HCT116 (cell line): ENCODE data around the gene CHCT1. TPM values are rescaled to one million over a fixed set of nuclear protein-coding genes. Genes with fewer than 3 reads are reported as not detected.

ENCODE experiments used
- ATAC-seq: fragments of 200-7000 bp; cut with Tn5 transposase; 2 replicates; pipeline ENCODE4 v1.9.1; 2020; ENCODE audit warnings: mild to moderate bottlenecking, moderate library complexity
- BruUV-seq: library from RNA; stranded (reverse); fragments of 400-500 nt; replicated peaks from 2 replicates; lab custom pipeline; 2021; lab: Mats Ljungman, UMichigan
- CTCF ChIA-PET: fragments of 300-600 bp; sonication (Branson Sonifier 250); formaldehyde crosslinking; loops from one replicate; lab custom pipeline; 2021; ENCODE audit warnings: antibody characterized with exemption; lab: Charles Lee
- POLR2A ChIA-PET: fragments of 300-600, 350-600 bp; sonication (Branson Sonifier 250); formaldehyde crosslinking; loops from one replicate; lab custom pipeline; 2021; ENCODE audit warnings: antibody characterized with exemption; lab: Charles Lee
- RAD21 ChIA-PET, 2 experiments: fragments of 300-600 bp; sonication (Branson Sonifier 250); formaldehyde crosslinking; loops; one replicate each; lab custom pipeline; 2023; ENCODE audit warnings: low total read pairs in 2 of 2; ENCODE audit not compliant: uncharacterized antibody in 2 of 2, unreplicated experiment in 2 of 2, low non-redundant PET in 1 of 2; lab: Charles Lee
- DNase-seq: peaks from one replicate; pipeline ENCODE4 v3.0.0-alpha.2; 2010; ENCODE audit warnings: low read depth, low spot score
- H2AFZ ChIP-seq: fragments of 200-600 bp; shearing (Covaris generic), sonication (generic); 2 replicates; pipeline ENCODE4 v1.6.1; 2017; ENCODE audit warnings: low read depth, mixed run types, mixed read lengths, antibody characterized with exemption, low read length; ENCODE audit not compliant: poor library complexity, severe bottlenecking
- H3K27ac ChIP-seq: 2 replicates; pipeline ENCODE4 v1.5.1; 2012; ENCODE audit warnings: low read depth, low read length
- H3K27me3 ChIP-seq: fragments of 200-600 bp; sonication (generic); 2 replicates; pipeline ENCODE4 v1.6.1; 2016; ENCODE audit warnings: mixed run types, low read length, mixed read lengths; ENCODE audit not compliant: insufficient read depth
- H3K36me3 ChIP-seq, 2 experiments: fragments of 200-500 bp in 1 of 2; fragments of 200-600 bp in 1 of 2; sonication (Bioruptor generic) in 1 of 2; sonication (generic) in 1 of 2; 2 replicates each; pipeline versions ENCODE4 v1.5.1 to v1.6.1; 2014 to 2016; ENCODE audit warnings: low read length in 2 of 2, inconsistent platforms in 1 of 2, mixed read lengths in 1 of 2, mixed run types in 1 of 2; ENCODE audit not compliant: insufficient read depth in 2 of 2, control insufficient read depth in 1 of 2
- H3K4me1 ChIP-seq, 2 experiments: fragments of 200-600 bp in 1 of 2; sonication (generic) in 1 of 2; 2 replicates each; pipeline versions ENCODE4 v1.5.1 to v1.6.1; 2012 to 2017; ENCODE audit warnings: low read length in 2 of 2, inconsistent platforms in 1 of 2, mild to moderate bottlenecking in 1 of 2, mixed read lengths in 1 of 2, mixed run types in 1 of 2, moderate library complexity in 1 of 2; ENCODE audit not compliant: insufficient read depth in 2 of 2, control insufficient read depth in 1 of 2
- H3K4me2 ChIP-seq: fragments of 200-600 bp; sonication (generic); 2 replicates; pipeline ENCODE4 v1.6.1; 2017; ENCODE audit warnings: mixed run types, low read length, mixed read lengths
- H3K4me3 ChIP-seq, 2 experiments: fragments of 200-600 bp in 1 of 2; sonication (generic) in 1 of 2; replicated peaks in 1 of 2; 2 replicates each; pipeline ENCODE4 v1.5.1; 2011 to 2016; ENCODE audit warnings: low read length in 2 of 2, control low read depth in 1 of 2, low read depth in 1 of 2, mild to moderate bottlenecking in 1 of 2, mixed read lengths in 1 of 2, mixed run types in 1 of 2
- H3K79me2 ChIP-seq: fragments of 200-600 bp; sonication (generic); 2 replicates; pipeline ENCODE4 v1.6.1; 2017; ENCODE audit warnings: mild to moderate bottlenecking, mixed run types, low read length, moderate library complexity, mixed read lengths; ENCODE audit not compliant: insufficient read depth
- H3K9ac ChIP-seq: fragments of 200-600 bp; sonication (generic); 2 replicates; pipeline ENCODE4 v1.6.1; 2016; ENCODE audit warnings: low read length, mixed read lengths
- H3K9me2 ChIP-seq: fragments of 200-600 bp; sonication (generic), shearing (Covaris generic); 2 replicates; pipeline ENCODE4 v1.6.1; 2017; ENCODE audit warnings: mixed run types, mild to moderate bottlenecking, moderate library complexity; ENCODE audit not compliant: insufficient read depth
- H3K9me3 ChIP-seq, 2 experiments: fragments of 200-500 bp in 1 of 2; fragments of 200-600 bp in 1 of 2; sonication (Bioruptor generic) in 1 of 2; sonication (generic) in 1 of 2; 2 replicates each; pipeline ENCODE4 v1.6.1; 2014 to 2017; ENCODE audit warnings: low read length in 2 of 2, mixed read lengths in 2 of 2, inconsistent platforms in 1 of 2, low read depth in 1 of 2, mild to moderate bottlenecking in 1 of 2, mixed run types in 1 of 2, moderate library complexity in 1 of 2; ENCODE audit not compliant: control insufficient read depth in 1 of 2, insufficient read depth in 1 of 2
- H4K20me1 ChIP-seq: fragments of 200-600 bp; sonication (generic), shearing (Covaris generic); 2 replicates; pipeline ENCODE4 v1.6.1; 2017; ENCODE audit warnings: mixed run types, mild to moderate bottlenecking, moderate library complexity; ENCODE audit not compliant: insufficient read depth
- EZH2 ChIP-seq: fragments of 200-600 bp; sonication (generic); IDR thresholded peaks from 2 replicates; pipeline ENCODE4 v1.6.1; 2017; ENCODE audit warnings: antibody characterized with exemption, mixed run types
- JUND ChIP-seq: IDR thresholded peaks from 2 replicates; pipeline ENCODE4 v1.6.1; 2012
- POLR2A ChIP-seq: IDR thresholded peaks from 2 replicates; pipeline ENCODE4 v1.7.0; 2011; ENCODE audit warnings: borderline replicate concordance; ENCODE audit not compliant: insufficient read depth, insufficient read length; ENCODE audit errors: extremely low read depth
- POLR2AphosphoS5 ChIP-seq: IDR thresholded peaks from 2 replicates; pipeline ENCODE4 v1.6.1; 2011; ENCODE audit warnings: mild to moderate bottlenecking, low read depth, low read length, moderate library complexity
- SIN3A ChIP-seq: IDR thresholded peaks from 2 replicates; pipeline ENCODE4 v1.6.1; 2012; ENCODE audit warnings: low read depth
- TCF7L2 ChIP-seq: IDR thresholded peaks from 2 replicates; pipeline ENCODE4 v1.7.0; 2011; ENCODE audit warnings: borderline replicate concordance, inconsistent platforms; ENCODE audit not compliant: insufficient read depth, insufficient read length; ENCODE audit errors: extremely low read depth
- YY1 ChIP-seq: IDR thresholded peaks from 2 replicates; pipeline ENCODE4 v1.6.1; 2011; ENCODE audit warnings: low read length, low read depth, moderate library complexity, mild to moderate bottlenecking; ENCODE audit not compliant: insufficient replicate concordance; ENCODE audit errors: extremely low read depth
- ZBTB33 ChIP-seq: IDR thresholded peaks from 2 replicates; pipeline ENCODE4 v1.6.1; 2011; ENCODE audit warnings: mild to moderate bottlenecking, low read length, moderate library complexity; ENCODE audit not compliant: insufficient replicate concordance; ENCODE audit errors: extremely low read depth
- ZNF274 ChIP-seq: fragments of 200-500 bp; sonication (Bioruptor generic); IDR thresholded peaks from 2 replicates; pipeline ENCODE4 v1.6.1; 2014; ENCODE audit warnings: mild to moderate bottlenecking, low read depth, low read length, inconsistent platforms
- intact Hi-C: fragments of 100-400 bp; cut with micrococcal nuclease; formaldehyde crosslinking; loops from 2 replicates; pipeline ENCODE4 v1.10.0; 2022
- total RNA-seq: library from RNA; stranded (reverse); gene quantifications from one replicate; pipeline ENCODE4 v1.2.1, GENCODE V29; 2021; ENCODE audit not compliant: unreplicated experiment

CHCT1 gene
- total RNA-seq, 1 experiment from 2014 or later, result not detected

DNA sequence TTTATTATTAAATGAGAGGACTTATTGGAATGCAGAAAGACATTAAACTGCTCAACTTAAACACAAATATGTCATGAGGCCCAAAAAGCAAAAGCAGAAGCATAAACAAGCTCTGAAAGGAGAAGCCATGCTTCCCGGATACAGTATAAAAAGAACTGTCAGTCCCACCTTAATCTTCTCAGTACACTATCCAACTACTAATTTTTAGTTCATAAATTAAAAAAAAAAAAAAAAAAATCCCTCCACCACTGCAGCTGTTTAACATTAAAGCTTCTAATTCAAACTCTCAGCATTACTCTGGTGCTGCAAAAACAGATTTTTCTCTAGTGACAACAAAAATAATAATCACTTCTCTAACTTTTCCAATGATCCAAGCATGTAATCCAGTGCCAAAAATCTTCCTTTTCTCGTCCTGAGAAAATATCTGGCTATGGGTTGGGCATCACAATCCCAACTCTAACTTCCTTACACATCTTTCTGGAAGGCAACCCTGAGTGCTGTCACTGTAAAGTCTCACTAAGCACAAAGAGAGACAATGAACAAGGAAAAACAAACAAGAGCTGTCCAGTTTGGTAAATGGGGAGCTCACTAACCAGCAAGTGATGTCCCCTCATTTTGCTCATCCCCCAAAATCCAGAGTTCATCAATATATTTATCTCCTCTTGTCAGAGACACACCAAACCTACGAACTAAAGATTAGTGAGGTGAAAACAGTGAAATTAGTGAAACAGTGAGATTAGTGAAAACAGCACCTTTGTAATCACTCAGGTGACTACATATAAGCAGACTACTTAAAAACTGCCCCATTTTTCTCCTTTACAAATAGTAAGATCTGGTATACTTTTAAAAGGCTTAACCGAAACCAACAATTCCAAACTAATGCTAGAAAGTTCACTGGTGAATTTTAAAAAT lies 35.9 kb upstream of the CHCT1 start:
- no peaks in the 10 kb centered on the region for H3K27me3 ChIP-seq
- no TSS peak for BruUV-seq
- peaks cover 91% of the 10 kb centered on the region for H3K79me2 ChIP-seq
- no peak overlapping the region for H3K4me2 ChIP-seq
- ATAC-seq, result no peak
- H2AFZ ChIP-seq, result no peak overlapping the region
- H3K36me3 ChIP-seq, result no peaks in the 10 kb centered on the region
- intact Hi-C loops, result no loop called here
- no peak overlapping the region for H3K9ac ChIP-seq
- H4K20me1 ChIP-seq, result no peaks in the 10 kb centered on the region
- ChIA-PET RAD21 (no interaction called here), CTCF (no interaction called here), POLR2A (no interaction called here)
- H3K9me3 ChIP-seq, result no peaks in the 10 kb centered on the region
- H3K27ac ChIP-seq, result no peak overlapping the region
- H3K4me3 ChIP-seq, result no peak overlapping the region
- peaks cover 10 to 12% of the 10 kb centered on the region in 2 experiments; a peak in 3 of 4 replicates for H3K4me1 ChIP-seq
- DNase-seq, result no peak
- H3K9me2 ChIP-seq, result no peaks in the 10 kb centered on the region
- TF ChIP-seq SIN3A (no peak), ZBTB33 (no peak), TCF7L2 (no peak), YY1 (no peak), ZNF274 (no peak), POLR2AphosphoS5 (no peak), EZH2 (no peak), JUND (no peak), POLR2A (no peak)
